Fibroblast of mammary gland (primary cell): Measurements from ENCODE around the gene MRNIP.

ENCODE experiments used
- DNase-seq: peaks from one replicate; pipeline ENCODE4 v3.0.0-alpha.2; 2010; ENCODE audit warnings: low read depth
- H3K4me3 ChIP-seq: 2 replicates; pipeline ENCODE4 v1.5.1; 2011; ENCODE audit warnings: low read depth, mild to moderate bottlenecking, low read length, moderate library complexity; ENCODE audit not compliant: control insufficient read depth
- TF ChIP-seq, protein P1 (sequence below): conservative IDR thresholded peaks from 2 replicates; pipeline ENCODE4 v1.5.1; 2011; ENCODE audit warnings: low read depth, low read length, inconsistent platforms; ENCODE audit not compliant: control insufficient read depth, insufficient read depth

Gene MRNIP

DNA sequence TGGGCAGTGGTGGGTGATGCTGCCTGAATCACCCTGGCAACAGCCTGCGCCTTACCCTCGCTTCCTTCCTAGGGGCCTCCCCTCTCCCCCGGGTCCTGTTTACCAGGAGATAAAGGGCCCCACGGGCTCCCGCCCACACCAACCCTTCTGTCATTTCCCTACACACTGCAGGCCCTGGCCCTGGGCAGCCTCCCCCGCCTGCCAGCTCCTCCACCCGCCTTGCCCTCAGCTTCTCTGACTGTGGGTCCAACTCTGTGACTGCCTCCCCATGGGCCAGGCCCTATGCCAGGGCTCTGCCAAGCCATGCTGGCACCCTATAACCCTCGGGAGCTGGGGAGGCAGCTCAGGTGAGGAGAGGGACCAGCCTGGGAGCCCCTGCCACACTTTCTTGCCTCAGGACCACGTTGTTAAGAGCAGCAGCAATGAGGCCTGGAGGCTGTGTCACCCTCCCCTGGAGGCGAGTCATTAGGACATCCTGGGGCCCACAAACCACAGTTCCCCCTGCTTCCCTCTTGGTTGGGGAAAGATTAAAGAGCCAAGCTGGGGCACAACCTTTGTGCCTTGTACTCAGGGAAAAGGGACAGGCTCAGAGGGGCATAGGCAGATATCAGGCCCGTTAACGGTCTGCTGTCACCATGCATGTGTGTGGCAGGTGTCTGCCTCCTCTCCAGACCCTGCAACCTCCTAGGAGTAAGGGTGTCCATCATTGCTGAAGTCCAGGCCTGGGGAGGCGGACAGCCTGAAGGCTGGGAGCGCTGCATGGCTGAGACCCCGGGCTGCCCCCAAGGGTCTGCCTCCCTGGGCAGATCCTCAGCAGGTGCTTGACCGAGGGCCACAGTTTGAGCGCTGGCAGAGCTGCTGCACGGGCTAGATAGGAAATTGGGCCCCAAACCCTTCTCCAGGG, 54.7 kb downstream of the MRNIP start:
- no peak overlapping the region for H3K4me3 ChIP-seq
- DNase-seq: peak; percentile 40

DNA sequence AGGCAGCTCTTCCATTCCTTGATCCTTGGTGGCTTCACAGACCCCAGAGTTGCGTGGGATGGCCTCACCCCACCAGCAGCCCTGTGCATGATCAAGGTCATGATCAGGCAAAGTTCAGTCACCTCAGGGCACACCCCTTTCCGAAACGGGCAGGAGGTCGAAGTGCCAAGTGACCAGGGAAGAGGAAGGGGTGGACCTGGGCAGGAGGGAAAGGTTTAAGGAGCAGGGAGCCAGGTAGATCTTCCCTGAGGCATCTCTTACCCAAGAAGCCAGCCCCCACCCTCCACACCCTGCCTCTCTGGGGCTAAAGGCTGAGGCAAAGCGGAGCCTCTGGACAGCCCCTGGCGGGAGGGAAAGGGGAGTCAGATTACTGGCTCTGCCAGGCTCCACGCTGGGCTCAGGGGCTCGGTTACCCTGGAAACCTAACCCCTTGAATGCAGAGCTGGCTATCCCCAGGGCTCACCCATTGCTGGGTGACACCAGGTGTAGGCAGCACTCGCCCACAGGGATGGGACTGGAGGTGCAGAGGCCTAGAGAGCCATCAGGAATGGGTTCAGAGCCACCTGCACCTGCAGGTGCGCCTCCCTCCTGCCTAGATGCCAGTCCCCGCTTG, 55.6 kb downstream of the MRNIP start:
- no peak for DNase-seq
- H3K4me3 ChIP-seq: no peak overlapping the region
- TF ChIP-seq, protein P1, sequence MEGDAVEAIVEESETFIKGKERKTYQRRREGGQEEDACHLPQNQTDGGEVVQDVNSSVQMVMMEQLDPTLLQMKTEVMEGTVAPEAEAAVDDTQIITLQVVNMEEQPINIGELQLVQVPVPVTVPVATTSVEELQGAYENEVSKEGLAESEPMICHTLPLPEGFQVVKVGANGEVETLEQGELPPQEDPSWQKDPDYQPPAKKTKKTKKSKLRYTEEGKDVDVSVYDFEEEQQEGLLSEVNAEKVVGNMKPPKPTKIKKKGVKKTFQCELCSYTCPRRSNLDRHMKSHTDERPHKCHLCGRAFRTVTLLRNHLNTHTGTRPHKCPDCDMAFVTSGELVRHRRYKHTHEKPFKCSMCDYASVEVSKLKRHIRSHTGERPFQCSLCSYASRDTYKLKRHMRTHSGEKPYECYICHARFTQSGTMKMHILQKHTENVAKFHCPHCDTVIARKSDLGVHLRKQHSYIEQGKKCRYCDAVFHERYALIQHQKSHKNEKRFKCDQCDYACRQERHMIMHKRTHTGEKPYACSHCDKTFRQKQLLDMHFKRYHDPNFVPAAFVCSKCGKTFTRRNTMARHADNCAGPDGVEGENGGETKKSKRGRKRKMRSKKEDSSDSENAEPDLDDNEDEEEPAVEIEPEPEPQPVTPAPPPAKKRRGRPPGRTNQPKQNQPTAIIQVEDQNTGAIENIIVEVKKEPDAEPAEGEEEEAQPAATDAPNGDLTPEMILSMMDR: no peak

More for the DNA sequence above, 54.7 kb downstream of the MRNIP start:
- TF ChIP-seq, protein P1: no peak

DNA sequence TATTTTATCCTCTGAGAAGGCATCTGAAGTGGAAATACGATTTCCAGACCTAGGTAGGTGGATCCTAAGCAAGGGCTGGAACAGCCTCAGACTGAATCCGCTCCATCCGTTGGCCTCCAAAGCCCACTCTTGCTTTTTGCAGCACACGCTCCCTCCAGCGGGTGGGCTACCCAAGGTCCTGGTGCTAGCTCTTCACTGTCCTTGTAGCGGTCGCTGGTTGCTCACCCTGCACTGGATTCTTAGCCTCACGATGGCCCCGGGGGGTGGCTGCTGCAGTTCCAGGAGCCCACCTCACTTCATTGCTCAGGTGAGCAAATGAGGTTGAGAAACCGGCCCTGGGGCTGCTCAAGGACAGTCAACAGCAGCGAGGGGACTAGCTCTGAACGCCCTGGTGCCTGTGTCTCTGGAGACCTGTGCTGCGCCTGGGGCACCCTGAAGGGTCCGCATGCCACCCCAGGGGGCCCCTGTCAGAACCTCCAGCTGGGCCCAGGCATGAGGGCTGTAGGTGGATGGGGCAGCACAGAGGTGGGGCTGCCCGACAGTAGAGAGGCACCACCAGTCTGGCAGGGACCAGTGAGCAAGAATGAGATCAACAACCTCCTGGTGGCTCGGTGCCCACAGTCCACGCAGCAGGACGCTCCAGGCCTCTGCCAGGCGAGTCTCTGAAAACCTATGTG, 56.3 kb downstream of the MRNIP start:
- TF ChIP-seq, protein P1: no peak
- no peak for DNase-seq
- no peak overlapping the region for H3K4me3 ChIP-seq

DNA sequence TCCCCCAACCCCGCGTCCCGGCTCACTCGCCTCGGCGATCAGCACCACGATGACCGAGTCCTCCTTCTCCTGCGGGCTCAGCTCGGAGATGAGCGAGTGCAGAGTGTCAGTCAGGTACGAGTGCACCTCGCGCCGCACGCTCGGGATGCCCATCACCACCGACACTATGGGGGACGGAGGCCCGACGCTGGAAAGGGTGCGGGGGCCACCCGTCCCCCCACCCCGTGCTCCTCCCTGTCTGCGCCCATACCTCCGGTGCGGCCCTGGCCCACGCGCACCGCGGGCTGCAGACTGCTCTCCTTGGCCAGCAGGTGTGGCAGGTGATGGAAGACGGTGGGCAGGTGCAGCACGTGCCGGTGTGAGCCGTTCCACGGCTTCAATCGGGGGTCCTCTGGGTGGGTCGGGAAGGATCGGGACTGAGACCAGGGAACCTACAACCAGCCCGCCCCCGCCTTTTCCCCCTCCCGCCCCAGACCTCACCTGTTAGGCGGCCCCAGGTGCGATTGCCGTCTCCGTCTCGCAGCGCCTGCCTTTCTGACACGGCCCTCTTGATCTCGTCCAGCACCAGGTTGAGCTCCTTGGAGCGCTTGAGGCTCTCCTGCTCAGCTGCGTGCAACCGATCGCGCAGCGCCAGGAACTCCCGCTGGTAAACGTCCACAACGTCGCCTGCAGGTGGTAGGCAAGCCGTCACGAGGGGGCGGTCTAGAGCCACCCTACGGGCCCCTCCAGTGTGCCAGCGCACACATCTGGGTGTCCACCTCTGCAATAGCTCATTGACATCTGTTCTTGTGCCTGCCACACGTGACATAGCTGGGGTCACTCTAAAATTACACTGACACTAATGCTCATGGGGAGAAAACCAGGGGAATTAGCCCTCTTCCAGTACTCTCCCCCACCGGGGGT, 57.1 kb downstream of the MRNIP start:
- TF ChIP-seq, protein P1: peak; percentile 51
- H3K4me3 ChIP-seq: no peak overlapping the region
- DNase-seq: peak; percentile 64

DNA sequence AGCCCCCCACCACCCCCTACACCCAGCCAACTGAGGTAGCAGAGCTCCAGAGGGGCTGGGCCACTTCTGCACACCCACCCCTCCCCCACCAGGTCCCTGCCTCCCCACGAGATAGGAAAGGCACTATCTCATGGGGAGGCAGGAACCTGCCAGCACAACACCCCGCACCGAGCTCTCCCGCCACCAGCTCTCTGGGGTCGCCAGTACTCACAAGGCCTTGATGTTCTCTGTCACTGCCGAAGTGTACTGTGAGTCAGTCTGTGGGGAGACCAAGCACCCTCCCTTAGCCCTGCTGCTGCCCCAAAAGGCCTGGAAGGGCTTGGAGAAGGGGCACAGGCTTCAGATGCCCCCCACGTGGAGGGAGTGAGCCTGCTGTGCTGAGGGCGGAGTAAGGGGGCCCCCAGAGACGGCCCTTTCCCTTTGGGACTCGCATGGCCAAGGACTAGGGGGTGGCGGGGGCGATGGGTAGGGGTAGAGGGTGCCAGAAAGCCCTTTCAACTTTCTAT, 57.9 kb downstream of the MRNIP start:
- DNase-seq: no peak
- no peak overlapping the region for H3K4me3 ChIP-seq
- TF ChIP-seq, protein P1: no peak
